RWPE1 (cell line): ENCODE results near the gene ANKH.

Source experiments
- CTCF ChIA-PET: fragments of 350-600 bp; sonication (Branson Sonifier 250); formaldehyde crosslinking; extraction: SDS; loops from one replicate; lab custom pipeline; 2021; lab: Yijun Ruan, JAX
- POLR2A ChIA-PET: fragments of 400-600 bp; formaldehyde crosslinking; extraction: SDS; loops from one replicate; lab custom pipeline; 2020; ENCODE audit warnings: antibody characterized with exemption; ENCODE audit not compliant: low non-redundant PET; lab: Yijun Ruan, JAX
- DNase-seq: peaks from one replicate; pipeline ENCODE4 v3.0.0; 2012; ENCODE audit warnings: low spot score
- H3K27ac ChIP-seq: fragments of 450-650 bp; 2 replicates; pipeline ENCODE4 v1.5.1; 2017
- TF ChIP-seq, protein P1 (sequence below): fragments of 450-650 bp; conservative IDR thresholded peaks from 2 replicates; pipeline ENCODE4 v1.5.1; 2017; ENCODE audit warnings: low read depth, mild to moderate bottlenecking

ANKH gene

DNA sequence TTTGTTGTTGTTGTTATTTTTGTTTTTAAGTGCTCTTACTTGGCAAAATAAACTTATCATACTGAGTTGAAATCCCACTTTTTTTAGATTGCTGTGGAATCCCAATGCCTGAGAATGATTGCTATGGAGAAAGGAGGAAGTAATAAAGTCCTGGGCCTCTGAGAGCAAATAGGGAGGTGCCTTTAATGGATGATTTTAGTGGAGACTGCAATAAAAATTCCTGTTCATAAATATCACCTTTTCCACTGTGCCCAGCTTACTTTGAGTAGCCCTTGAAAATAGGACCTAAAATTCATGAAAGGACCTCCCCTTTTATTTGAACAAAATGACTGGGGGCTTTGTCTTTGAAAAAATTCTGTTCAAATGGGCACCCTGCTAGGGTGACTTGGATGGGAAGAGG is 21.8 kb upstream of the ANKH start:
- H3K27ac ChIP-seq = no peak overlapping the region
- ChIA-PET POLR2A (no interaction called here), CTCF (no interaction called here)
- DNase-seq = no peak
- TF ChIP-seq, protein P1, sequence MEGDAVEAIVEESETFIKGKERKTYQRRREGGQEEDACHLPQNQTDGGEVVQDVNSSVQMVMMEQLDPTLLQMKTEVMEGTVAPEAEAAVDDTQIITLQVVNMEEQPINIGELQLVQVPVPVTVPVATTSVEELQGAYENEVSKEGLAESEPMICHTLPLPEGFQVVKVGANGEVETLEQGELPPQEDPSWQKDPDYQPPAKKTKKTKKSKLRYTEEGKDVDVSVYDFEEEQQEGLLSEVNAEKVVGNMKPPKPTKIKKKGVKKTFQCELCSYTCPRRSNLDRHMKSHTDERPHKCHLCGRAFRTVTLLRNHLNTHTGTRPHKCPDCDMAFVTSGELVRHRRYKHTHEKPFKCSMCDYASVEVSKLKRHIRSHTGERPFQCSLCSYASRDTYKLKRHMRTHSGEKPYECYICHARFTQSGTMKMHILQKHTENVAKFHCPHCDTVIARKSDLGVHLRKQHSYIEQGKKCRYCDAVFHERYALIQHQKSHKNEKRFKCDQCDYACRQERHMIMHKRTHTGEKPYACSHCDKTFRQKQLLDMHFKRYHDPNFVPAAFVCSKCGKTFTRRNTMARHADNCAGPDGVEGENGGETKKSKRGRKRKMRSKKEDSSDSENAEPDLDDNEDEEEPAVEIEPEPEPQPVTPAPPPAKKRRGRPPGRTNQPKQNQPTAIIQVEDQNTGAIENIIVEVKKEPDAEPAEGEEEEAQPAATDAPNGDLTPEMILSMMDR = no peak

DNA sequence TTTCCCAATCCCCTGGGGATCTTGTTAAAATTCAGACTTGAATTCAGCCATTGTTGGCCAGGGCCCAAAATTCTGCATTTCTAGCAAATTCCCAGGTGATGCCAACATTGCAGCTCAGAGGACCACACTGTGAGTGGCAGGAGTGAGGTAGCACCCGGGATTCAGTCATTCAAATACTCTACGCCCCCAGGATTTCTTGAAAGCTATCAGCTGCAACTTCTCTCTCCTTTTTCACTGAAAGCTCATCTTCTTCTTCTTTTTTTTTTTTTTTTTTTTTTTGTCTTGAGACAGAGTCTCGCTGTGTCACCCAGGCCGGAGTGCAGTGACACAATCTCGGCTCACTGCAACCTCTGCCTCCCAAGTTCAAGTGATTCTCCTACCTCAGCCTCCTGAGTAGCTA is 19.3 kb upstream of the ANKH start:
- ChIA-PET POLR2A (no interaction called here), CTCF (interaction anchor here (0.6 kb wide), 1 partner anchor 164 kb away, joined by 5 read pairs; no protein-coding TSS in a partner anchor)
- TF ChIP-seq, protein P1 = no peak
- no peak overlapping the region for H3K27ac ChIP-seq
- DNase-seq = no peak

DNA sequence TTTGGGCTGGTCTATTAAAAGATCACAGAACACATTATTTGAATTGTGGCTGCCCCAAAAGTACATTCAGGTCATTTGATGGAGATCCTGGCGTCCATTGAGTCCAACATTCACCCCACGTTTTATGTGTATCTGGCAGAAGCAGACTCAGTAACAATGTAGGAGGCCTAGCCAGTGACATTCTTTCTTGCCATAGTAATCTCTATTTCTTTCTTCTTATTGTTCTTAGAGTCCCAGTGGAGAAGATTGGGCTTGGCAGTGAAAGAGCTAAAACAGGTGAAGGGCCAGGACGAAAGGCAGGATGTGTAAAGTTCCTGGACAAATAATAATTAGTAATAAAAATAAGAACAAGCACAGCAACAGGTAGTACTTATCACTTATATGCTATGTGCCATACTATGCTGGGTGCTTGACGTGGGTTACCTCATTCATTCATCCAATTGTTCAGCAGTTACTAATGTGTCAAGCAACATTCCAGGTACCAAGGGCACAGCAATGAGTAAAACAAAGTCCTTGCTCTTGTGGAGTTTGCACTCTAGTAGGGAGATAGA is 12.6 kb upstream of the ANKH start:
- no peak for DNase-seq
- TF ChIP-seq, protein P1 = no peak
- POLR2A ChIA-PET = no interaction called here
- CTCF ChIA-PET = no interaction called here
- no peak overlapping the region for H3K27ac ChIP-seq

DNA sequence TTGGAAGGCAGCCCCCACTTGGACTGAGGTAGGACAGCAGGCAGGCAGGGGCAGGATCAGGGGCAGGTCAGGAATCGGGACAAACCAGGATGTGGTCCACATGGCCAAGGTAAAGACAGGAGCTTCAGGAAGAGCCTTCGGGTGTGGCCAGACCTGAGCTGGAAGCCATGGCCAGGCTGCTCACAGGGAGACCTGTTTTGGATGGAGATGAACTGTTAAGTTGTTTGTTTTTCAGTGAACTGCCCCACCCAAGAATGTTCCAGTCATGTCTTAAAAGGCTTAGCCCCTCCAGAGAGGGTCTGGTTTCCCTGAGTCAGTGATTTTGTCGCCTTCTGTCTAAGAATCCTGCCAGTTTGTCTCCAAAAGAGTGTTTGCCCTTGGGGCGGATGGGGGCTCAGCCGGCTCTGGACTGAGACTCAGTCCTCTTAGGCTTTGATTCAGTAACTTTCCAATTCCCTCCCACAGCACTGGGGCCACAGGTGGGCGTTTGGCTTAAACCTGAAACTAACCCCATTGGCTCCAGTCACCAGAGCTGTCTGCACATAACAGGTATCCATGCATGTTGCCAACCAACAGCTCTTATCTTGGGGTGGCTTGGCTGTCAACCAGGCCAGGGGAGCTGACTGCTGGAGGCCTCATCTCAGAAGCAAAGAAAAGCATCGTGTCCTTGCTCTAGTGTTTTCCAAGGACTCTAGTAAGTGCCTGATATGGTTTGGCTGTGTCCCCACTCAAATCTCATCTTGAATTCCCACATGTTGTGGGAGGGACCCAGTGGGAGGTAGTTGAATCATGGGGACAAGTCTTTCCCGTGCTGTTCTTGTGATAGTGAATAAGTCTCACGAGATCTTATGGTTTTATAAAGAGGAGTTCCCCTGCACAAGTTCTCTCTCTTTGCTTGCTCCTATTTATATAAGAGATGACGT is 11.3 kb upstream of the ANKH start:
- peak overlapping the region; percentile 46 for H3K27ac ChIP-seq
- TF ChIP-seq, protein P1 = no peak
- CTCF ChIA-PET = no interaction called here
- POLR2A ChIA-PET = no interaction called here
- no peak for DNase-seq

DNA sequence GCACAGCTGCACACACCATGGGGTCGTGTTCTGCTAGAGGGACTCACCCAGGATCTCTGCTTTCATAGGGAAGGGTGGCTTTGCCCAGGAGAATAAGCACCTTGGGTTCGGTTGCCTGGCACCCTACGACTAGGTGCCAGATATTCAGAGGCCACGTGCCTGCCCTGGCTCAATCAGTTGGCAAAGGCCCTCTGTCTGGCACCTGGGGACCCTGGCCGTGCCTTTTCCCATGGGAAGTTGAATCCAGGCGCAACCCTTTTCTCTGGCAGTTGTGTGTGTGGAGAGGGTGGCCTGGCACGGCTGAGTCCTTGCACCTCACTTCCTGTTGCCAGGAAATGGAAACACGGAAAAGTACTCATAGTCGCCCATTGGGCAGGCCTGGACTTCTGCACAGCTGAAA is 10.2 kb upstream of the ANKH start:
- POLR2A ChIA-PET = no interaction called here
- no peak for DNase-seq
- TF ChIP-seq, protein P1 = no peak
- peak overlapping the region; percentile 46 for H3K27ac ChIP-seq
- CTCF ChIA-PET = interaction anchor here (0.7 kb wide), 1 partner anchor 11 kb away, joined by 3 read pairs; no protein-coding TSS in a partner anchor

DNA sequence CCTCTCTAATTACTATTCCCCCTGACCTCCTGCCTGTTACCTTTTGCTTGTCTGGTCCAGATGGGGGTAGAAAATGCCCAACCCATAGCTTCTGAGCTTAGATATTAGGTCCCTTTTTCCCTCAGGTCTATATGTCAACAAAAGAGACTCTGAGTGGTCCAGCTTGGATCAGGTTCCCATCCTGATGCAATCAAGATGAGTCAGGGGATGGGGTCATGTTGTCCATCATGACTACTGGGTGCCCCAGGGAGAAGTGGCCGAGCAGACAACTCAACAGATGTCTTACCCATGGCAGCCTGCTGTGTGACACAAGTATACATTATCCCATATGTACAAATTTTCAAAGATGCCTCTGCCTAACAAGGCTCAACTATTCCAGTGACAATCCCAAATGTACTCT is 9.1 kb upstream of the ANKH start:
- TF ChIP-seq, protein P1 = no peak
- peak; percentile 54 for DNase-seq
- ChIA-PET POLR2A (no interaction called here), CTCF (interaction anchor here (1.2 kb wide), 1 partner anchor 153 kb away, joined by 6 read pairs; no protein-coding TSS in a partner anchor)
- no peak overlapping the region for H3K27ac ChIP-seq
